Loucy (cell line): ENCODE data around the gene IDUA.

ENCODE experiments used
- H2AFZ ChIP-seq: fragments of 200-600 bp; sonication (generic); 2 replicates; pipeline ENCODE4 v1.6.0; 2016; ENCODE audit warnings: antibody characterized with exemption, mild to moderate bottlenecking, low read length, moderate library complexity
- H3F3A ChIP-seq: fragments of 200-600 bp; 2 replicates; pipeline ENCODE4 v1.6.0; 2016; ENCODE audit warnings: antibody characterized with exemption, low read depth, mild to moderate bottlenecking
- H3K27me3 ChIP-seq: fragments of 200-600 bp; sonication (generic); 2 replicates; pipeline ENCODE4 v1.6.1; 2014; ENCODE audit warnings: low read length, mild to moderate bottlenecking; ENCODE audit not compliant: insufficient read depth, poor library complexity, severe bottlenecking
- H3K36me3 ChIP-seq: fragments of 200-600 bp; sonication (generic); 2 replicates; pipeline ENCODE4 v1.6.1; 2016; ENCODE audit warnings: low read length; ENCODE audit not compliant: insufficient read depth
- H3K4me1 ChIP-seq: fragments of 200-600 bp; sonication (generic); 2 replicates; pipeline ENCODE4 v1.5.1; 2014; ENCODE audit warnings: low read length, mild to moderate bottlenecking; ENCODE audit not compliant: insufficient read depth, poor library complexity, severe bottlenecking
- H3K4me2 ChIP-seq: fragments of 200-600 bp; sonication (generic); 2 replicates; pipeline ENCODE4 v1.6.0; 2014; ENCODE audit warnings: antibody characterized with exemption, low read length, low read depth, mild to moderate bottlenecking; ENCODE audit not compliant: poor library complexity, severe bottlenecking
- H3K4me3 ChIP-seq: fragments of 200-600 bp; sonication (generic); 2 replicates; pipeline ENCODE4 v1.5.1; 2014; ENCODE audit warnings: low read length, mild to moderate bottlenecking, mixed read lengths; ENCODE audit not compliant: poor library complexity, severe bottlenecking
- H3K79me2 ChIP-seq: fragments of 200-600 bp; sonication (generic); 2 replicates; pipeline ENCODE4 v1.6.1; 2014; ENCODE audit warnings: low read length; ENCODE audit not compliant: insufficient read depth
- H3K9ac ChIP-seq: fragments of 200-600 bp; sonication (generic); 2 replicates; pipeline ENCODE4 v1.6.0; 2014; ENCODE audit warnings: mild to moderate bottlenecking, low read depth, low read length, moderate library complexity; ENCODE audit not compliant: poor library complexity, severe bottlenecking
- H3K9me2 ChIP-seq: fragments of 200-600 bp; sonication (generic); replicated peaks from 2 replicates; pipeline ENCODE4 v1.6.1; 2016; ENCODE audit warnings: low read depth, low read length, mixed read lengths
- H3K9me3 ChIP-seq: fragments of 200-600 bp; sonication (generic); 2 replicates; pipeline ENCODE4 v1.6.1; 2014; ENCODE audit warnings: mild to moderate bottlenecking, antibody characterized with exemption, low read length, low read depth; ENCODE audit not compliant: insufficient read depth
- H4K20me1 ChIP-seq: fragments of 200-600 bp; sonication (generic); 2 replicates; pipeline ENCODE4 v1.6.0; 2014; ENCODE audit warnings: antibody characterized with exemption, low read length, mild to moderate bottlenecking; ENCODE audit not compliant: insufficient read depth, poor library complexity, severe bottlenecking
- EZH2phosphoT487 ChIP-seq: fragments of 200-600 bp; IDR thresholded peaks from 2 replicates; pipeline ENCODE4 v1.6.1; 2018; ENCODE audit warnings: antibody characterized with exemption, mild to moderate bottlenecking, moderate library complexity, borderline replicate concordance
- TF ChIP-seq, protein P1 (sequence below): fragments of 200-600 bp; sonication (generic); conservative IDR thresholded peaks from 2 replicates; pipeline ENCODE4 v1.5.1; 2014; ENCODE audit warnings: mild to moderate bottlenecking, antibody characterized with exemption, low read length

Gene IDUA

GRCh38 chr4:1002631-1003251, 15.9 kb downstream of the IDUA start:
- no peaks in the 10 kb centered on the region for H3K9me2 ChIP-seq
- H3K27me3 ChIP-seq = no peaks in the 10 kb centered on the region
- H3K79me2 ChIP-seq = no peaks in the 10 kb centered on the region
- H2AFZ ChIP-seq = no peak overlapping the region
- no peaks in the 10 kb centered on the region for H3K4me1 ChIP-seq
- H4K20me1 ChIP-seq = no peaks in the 10 kb centered on the region
- no peak overlapping the region for H3K4me3 ChIP-seq
- no peak overlapping the region for H3K4me2 ChIP-seq
- H3K9ac ChIP-seq = no peak overlapping the region
- H3K9me3 ChIP-seq = no peaks in the 10 kb centered on the region; the same call in 1 of the 2 replicates
- TF ChIP-seq EZH2phosphoT487 = no peak
- TF ChIP-seq, protein P1, sequence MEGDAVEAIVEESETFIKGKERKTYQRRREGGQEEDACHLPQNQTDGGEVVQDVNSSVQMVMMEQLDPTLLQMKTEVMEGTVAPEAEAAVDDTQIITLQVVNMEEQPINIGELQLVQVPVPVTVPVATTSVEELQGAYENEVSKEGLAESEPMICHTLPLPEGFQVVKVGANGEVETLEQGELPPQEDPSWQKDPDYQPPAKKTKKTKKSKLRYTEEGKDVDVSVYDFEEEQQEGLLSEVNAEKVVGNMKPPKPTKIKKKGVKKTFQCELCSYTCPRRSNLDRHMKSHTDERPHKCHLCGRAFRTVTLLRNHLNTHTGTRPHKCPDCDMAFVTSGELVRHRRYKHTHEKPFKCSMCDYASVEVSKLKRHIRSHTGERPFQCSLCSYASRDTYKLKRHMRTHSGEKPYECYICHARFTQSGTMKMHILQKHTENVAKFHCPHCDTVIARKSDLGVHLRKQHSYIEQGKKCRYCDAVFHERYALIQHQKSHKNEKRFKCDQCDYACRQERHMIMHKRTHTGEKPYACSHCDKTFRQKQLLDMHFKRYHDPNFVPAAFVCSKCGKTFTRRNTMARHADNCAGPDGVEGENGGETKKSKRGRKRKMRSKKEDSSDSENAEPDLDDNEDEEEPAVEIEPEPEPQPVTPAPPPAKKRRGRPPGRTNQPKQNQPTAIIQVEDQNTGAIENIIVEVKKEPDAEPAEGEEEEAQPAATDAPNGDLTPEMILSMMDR = no peak
- no peaks in the 10 kb centered on the region for H3K36me3 ChIP-seq
- H3F3A ChIP-seq = no peaks in the 10 kb centered on the region

GRCh38 chr4:1003271-1004070, 16.6 kb downstream of the IDUA start:
- peaks cover 3% of the 10 kb centered on the region for H3K27me3 ChIP-seq
- H3K9me2 ChIP-seq = no peaks in the 10 kb centered on the region
- no peak overlapping the region for H3K4me3 ChIP-seq

GRCh38 chr4:1004071-1004418, 17.2 kb downstream of the IDUA start:
- Histone ChIP-seq H3K27me3 (peaks cover 9% of the 10 kb centered on the region), H4K20me1 (no peaks in the 10 kb centered on the region), H3K4me3 (no peak overlapping the region), H3K9me2 (no peaks in the 10 kb centered on the region), H3K4me2 (no peak overlapping the region), H3K36me3 (no peaks in the 10 kb centered on the region), H3K9me3 (no peaks in the 10 kb centered on the region; the same call in 1 of the 2 replicates), H3K79me2 (no peaks in the 10 kb centered on the region), H3K9ac (no peak overlapping the region), H2AFZ (no peak overlapping the region), H3K4me1 (peaks cover 3% of the 10 kb centered on the region), H3F3A (no peaks in the 10 kb centered on the region)
- no peak for TF ChIP-seq EZH2phosphoT487
- TF ChIP-seq, protein P1 = no peak

More at GRCh38 chr4:1003271-1004070, 16.6 kb downstream of the IDUA start:
- H3K4me1 ChIP-seq = no peaks in the 10 kb centered on the region
- TF ChIP-seq EZH2phosphoT487 = no peak
- no peak overlapping the region for H3K4me2 ChIP-seq
- H3F3A ChIP-seq = no peaks in the 10 kb centered on the region
- H3K9me3 ChIP-seq = no peaks in the 10 kb centered on the region; the same call in 1 of the 2 replicates
- no peak overlapping the region for H3K9ac ChIP-seq
- H2AFZ ChIP-seq = no peak overlapping the region
- H3K79me2 ChIP-seq = no peaks in the 10 kb centered on the region
- H3K36me3 ChIP-seq = no peaks in the 10 kb centered on the region
- no peaks in the 10 kb centered on the region for H4K20me1 ChIP-seq
